ENCODE results near the gene EGFR. TPM values are rescaled to one million over a fixed set of nuclear protein-coding genes. Genes with fewer than 3 reads are reported as not detected.

Gene EGFR
- total RNA-seq, 1 donor from 2014 or later = 6.1 TPM

DNA sequence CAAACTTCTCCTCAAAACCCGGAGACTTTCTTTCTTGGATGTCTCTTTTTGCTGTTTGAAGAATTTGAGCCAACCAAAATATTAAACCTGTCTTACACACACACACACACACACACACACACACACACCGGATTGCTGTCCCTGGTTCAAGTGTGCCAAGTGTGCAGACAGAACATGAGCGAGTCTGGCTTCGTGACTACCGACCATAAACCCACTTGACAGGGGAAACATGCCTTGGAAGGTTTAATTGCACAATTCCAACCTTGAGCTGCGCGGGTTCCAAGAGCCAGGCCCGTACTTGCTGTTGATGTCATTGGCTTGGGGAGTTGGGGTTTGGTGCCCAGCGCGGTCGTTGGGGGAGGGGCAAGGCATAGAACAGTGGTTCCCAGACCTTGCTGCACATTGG is 1.7 kb downstream of the EGFR start:
- Histone ChIP-seq H3K9me3 (replicated peaks) (no peaks in the 10 kb centered on the region), H3K27me3 (ENCODE audit: low read depth) (peaks cover 48% of the 10 kb centered on the region), H3K36me3 (no peaks in the 10 kb centered on the region), H3K4me3 (peak overlapping the region; percentile 85), H3K4me1 (peaks cover 37% of the 10 kb centered on the region), H3K27ac (replicated peaks) (peak overlapping the region; percentile 96)
- TF ChIP-seq, protein P1, sequence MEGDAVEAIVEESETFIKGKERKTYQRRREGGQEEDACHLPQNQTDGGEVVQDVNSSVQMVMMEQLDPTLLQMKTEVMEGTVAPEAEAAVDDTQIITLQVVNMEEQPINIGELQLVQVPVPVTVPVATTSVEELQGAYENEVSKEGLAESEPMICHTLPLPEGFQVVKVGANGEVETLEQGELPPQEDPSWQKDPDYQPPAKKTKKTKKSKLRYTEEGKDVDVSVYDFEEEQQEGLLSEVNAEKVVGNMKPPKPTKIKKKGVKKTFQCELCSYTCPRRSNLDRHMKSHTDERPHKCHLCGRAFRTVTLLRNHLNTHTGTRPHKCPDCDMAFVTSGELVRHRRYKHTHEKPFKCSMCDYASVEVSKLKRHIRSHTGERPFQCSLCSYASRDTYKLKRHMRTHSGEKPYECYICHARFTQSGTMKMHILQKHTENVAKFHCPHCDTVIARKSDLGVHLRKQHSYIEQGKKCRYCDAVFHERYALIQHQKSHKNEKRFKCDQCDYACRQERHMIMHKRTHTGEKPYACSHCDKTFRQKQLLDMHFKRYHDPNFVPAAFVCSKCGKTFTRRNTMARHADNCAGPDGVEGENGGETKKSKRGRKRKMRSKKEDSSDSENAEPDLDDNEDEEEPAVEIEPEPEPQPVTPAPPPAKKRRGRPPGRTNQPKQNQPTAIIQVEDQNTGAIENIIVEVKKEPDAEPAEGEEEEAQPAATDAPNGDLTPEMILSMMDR (IDR thresholded peaks at IDR 0.05; ENCODE audit: borderline replicate concordance) = no peak
- intact Hi-C loops (cut with micrococcal nuclease) = no loop called here
- DNase-seq = peak; percentile 45

DNA sequence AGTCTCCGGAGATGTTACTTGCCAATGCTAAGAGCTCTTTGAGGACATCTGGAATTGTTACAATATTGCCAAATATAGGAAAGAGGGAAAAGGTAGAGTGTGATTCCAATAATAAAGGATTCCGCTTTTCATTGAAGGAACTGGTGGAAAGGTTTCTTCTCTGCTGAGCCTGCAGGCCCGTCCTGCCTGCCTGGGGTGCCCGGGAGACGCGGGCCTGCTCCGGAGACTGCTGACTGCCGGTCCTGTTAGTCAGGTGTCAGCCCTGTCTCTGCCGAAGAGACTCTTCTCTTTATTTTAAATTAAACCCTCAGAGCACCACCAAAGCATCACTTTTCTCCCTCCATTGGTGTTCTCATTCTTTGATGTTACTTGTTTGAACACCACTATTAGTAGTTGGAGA is 2.2 kb downstream of the EGFR start:
- Histone ChIP-seq H3K9me3 (replicated peaks) (no peaks in the 10 kb centered on the region), H3K4me1 (peaks cover 40% of the 10 kb centered on the region), H3K27me3 (ENCODE audit: low read depth) (peaks cover 42% of the 10 kb centered on the region), H3K27ac (replicated peaks) (peak overlapping the region; percentile 96), H3K4me3 (peak overlapping the region; percentile 85), H3K36me3 (no peaks in the 10 kb centered on the region)
- TF ChIP-seq, protein P1 (IDR thresholded peaks at IDR 0.05; ENCODE audit: borderline replicate concordance) = no peak
- no peak for DNase-seq
- intact Hi-C loops (cut with micrococcal nuclease) = no loop called here

DNA sequence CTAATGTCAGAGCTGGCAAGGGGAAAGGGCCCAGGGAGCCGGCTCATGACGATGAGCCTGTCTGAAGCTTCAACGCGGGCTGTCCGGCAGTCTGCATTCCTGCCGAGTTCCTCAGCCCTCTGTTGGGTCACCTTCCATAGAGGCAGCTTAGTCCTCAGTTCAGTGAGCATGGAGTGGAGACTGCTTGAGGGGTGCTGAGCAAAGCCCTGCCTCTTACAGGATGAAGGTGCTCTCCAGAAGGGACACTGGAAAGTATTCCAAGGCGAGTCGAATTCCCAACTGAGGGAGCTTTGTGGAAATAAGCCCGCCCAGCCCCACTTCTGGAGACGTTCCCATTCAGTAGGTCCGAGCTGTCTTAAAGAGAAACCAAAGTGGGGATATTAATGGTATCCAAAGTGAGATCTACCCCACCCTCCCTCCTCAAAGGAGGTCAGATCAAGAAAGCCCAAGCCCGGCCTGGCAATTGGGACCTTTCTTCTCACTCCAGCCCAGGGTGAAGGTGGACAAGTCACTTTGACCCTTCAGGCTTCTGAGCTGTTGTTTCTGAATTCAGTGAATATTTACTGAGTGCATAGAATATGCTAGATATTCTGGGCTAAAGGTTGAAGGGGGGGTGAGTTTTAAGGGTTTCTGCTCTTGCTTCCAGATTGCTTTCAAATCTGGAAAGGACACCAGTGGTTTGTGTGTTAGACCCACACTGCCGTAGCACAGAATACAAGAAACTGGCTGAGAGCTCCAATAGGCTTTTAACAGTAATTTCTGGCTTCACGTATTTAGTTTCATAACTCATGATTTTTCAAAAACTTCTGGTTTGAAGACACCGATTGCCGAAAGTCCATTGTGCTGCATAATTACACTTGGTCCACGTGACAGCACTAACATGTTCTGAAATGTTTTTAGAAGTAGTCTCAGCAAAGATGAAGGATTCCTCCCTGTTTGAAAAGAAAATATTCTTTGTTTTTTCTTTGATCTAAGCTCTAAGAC is 3.5 kb downstream of the EGFR start:
- Histone ChIP-seq H3K4me1 (peaks cover 52% of the 10 kb centered on the region), H3K27ac (replicated peaks) (peak overlapping the region; percentile 96), H3K9me3 (replicated peaks) (no peaks in the 10 kb centered on the region), H3K27me3 (ENCODE audit: low read depth) (peaks cover 31% of the 10 kb centered on the region), H3K4me3 (peak overlapping the region; percentile 85), H3K36me3 (no peaks in the 10 kb centered on the region)
- DNase-seq = no peak
- intact Hi-C loops (cut with micrococcal nuclease) = no loop called here
- TF ChIP-seq, protein P1 (IDR thresholded peaks at IDR 0.05; ENCODE audit: borderline replicate concordance) = no peak

DNA sequence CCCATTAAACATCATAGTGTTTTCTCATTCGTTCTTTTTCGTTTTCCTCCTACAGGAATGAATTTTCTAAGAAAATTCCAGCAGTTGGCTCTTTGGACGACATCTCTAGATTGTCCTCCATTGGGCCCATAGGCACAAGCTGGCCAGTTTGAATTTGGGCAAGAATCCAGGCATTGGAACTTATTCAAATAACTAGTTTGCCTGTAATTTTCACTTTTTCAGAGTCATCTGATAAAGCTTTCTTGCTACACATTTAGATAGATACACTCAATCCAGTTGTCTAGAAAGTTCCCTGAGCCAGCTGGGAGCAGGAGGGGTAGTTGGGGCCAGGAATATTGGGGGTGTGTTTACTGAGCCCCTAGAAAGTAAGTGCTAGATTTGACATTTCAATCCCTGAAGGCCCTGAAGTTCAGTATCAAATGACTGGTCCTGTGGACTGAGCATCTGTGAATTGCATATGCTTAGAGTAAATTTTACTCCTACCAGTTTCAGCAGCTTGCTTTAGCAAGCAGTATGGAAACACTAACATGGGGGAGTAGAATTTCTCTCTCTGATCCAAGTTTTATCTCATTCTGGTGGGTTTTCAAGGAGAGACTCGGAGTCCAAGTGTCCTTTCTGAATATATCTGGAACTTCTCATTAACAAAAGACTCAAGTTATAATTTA is 5.2 kb downstream of the EGFR start:
- Histone ChIP-seq H3K27me3 (ENCODE audit: low read depth) (peaks cover 14% of the 10 kb centered on the region), H3K36me3 (no peaks in the 10 kb centered on the region), H3K4me3 (no peak overlapping the region), H3K27ac (replicated peaks) (no peak overlapping the region), H3K9me3 (replicated peaks) (no peaks in the 10 kb centered on the region), H3K4me1 (peaks cover 43% of the 10 kb centered on the region)
- TF ChIP-seq, protein P1 (IDR thresholded peaks at IDR 0.05; ENCODE audit: borderline replicate concordance) = no peak
- intact Hi-C loops (cut with micrococcal nuclease) = no loop called here
- no peak for DNase-seq

DNA sequence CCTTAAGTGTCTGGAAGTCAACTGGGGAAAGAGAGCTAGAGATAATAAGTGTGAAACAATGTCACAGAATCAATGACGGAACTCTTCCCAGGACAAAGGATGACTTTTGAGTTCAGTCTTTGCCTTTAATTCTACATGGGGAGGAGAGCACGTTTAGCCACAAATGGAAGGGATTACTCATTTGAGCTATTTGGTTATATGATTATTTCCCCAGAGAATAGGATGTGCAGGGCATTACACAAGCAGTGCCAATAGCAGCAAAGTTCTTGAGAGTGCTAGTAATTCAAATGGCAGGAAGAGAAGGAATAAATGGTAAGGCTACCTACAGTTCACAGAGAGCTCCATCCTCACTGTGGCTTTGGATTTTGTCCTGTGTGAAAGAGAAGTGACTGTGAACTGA is 6.0 kb downstream of the EGFR start:
- DNase-seq = no peak
- peaks cover 6% of the 10 kb centered on the region for H3K27me3 ChIP-seq (ENCODE audit: low read depth)
- no peak overlapping the region for H3K4me3 ChIP-seq
- intact Hi-C loops (cut with micrococcal nuclease) = no loop called here
- H3K27ac ChIP-seq (replicated peaks) = no peak overlapping the region
- H3K9me3 ChIP-seq (replicated peaks) = no peaks in the 10 kb centered on the region
- peaks cover 35% of the 10 kb centered on the region for H3K4me1 ChIP-seq
- no peaks in the 10 kb centered on the region for H3K36me3 ChIP-seq
- TF ChIP-seq, protein P1 (IDR thresholded peaks at IDR 0.05; ENCODE audit: borderline replicate concordance) = no peak

Data from left ventricle myocardium inferior (tissue), 1 donor.